Measurements from ENCODE around the gene ANGPTL2.

Gene ANGPTL2

DNA sequence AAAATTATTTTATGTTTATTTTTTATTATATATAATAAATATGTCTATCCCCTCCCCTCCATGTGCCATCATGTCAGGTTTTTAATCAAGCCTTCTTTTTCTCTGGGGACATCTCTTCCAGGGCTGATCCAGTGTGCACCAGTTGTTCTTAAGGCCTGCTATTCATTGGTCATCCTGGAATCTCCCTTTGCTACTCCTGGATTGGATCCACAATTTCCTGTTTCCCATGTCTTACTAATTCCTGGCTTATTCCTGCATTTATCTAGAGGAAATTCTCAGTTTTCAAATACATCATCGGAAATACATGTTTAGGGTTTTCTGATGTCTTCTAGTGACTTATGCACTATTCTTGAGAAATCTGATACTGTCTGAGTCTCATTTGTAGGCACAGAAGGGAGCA lies 56.8 kb downstream of the ANGPTL2 start:
- H3K4me3 ChIP-seq (ENCODE audit: low read depth, low read length), result no peak overlapping the region
- TF ChIP-seq, protein P1, sequence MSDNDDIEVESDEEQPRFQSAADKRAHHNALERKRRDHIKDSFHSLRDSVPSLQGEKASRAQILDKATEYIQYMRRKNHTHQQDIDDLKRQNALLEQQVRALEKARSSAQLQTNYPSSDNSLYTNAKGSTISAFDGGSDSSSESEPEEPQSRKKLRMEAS (IDR thresholded peaks at IDR 0.05; ENCODE audit: low read depth, low read length), result no peak
- TF ChIP-seq MYC (IDR thresholded peaks at IDR 0.05; ENCODE audit: low read depth, low read length), result no peak
- TF ChIP-seq POLR2A (IDR thresholded peaks at IDR 0.05; ENCODE audit: extremely low read depth, insufficient read length), result no peak
- TF ChIP-seq, protein P2, sequence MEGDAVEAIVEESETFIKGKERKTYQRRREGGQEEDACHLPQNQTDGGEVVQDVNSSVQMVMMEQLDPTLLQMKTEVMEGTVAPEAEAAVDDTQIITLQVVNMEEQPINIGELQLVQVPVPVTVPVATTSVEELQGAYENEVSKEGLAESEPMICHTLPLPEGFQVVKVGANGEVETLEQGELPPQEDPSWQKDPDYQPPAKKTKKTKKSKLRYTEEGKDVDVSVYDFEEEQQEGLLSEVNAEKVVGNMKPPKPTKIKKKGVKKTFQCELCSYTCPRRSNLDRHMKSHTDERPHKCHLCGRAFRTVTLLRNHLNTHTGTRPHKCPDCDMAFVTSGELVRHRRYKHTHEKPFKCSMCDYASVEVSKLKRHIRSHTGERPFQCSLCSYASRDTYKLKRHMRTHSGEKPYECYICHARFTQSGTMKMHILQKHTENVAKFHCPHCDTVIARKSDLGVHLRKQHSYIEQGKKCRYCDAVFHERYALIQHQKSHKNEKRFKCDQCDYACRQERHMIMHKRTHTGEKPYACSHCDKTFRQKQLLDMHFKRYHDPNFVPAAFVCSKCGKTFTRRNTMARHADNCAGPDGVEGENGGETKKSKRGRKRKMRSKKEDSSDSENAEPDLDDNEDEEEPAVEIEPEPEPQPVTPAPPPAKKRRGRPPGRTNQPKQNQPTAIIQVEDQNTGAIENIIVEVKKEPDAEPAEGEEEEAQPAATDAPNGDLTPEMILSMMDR (IDR thresholded peaks at IDR 0.05; ENCODE audit: low read depth, low read length), result no peak
- DNase-seq (ENCODE audit: low read depth), result no peak

GRCh38 chr9:127064335-127064734 lies 58.1 kb downstream of the ANGPTL2 start:
- DNase-seq (ENCODE audit: low read depth), result no peak
- TF ChIP-seq POLR2A (IDR thresholded peaks at IDR 0.05; ENCODE audit: extremely low read depth, insufficient read length) (no peak), MYC (IDR thresholded peaks at IDR 0.05; ENCODE audit: low read depth, low read length) (no peak)
- TF ChIP-seq, protein P2 (IDR thresholded peaks at IDR 0.05; ENCODE audit: low read depth, low read length), result no peak
- TF ChIP-seq, protein P1 (IDR thresholded peaks at IDR 0.05; ENCODE audit: low read depth, low read length), result no peak
- H3K4me3 ChIP-seq (ENCODE audit: low read depth, low read length), result no peak overlapping the region

DNA sequence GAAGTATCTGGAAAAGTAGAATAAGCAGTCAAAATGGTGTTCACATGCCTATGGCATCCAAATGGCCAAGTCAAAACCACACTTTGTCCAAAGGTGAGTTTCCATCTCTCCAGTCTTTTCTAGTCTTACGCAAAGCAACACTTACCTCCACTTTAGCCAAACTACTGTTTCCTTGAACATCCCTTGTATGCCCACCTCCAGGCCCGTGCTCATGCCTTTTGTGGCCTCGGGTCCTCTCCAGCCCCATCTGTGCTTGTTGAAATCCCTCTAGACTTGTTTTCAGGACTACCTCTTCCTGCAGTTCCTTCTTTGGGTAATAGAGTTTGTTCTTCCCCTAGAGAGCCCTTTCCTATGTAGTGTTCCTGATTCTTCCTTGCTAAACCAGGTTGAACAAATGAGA lies 61.0 kb downstream of the ANGPTL2 start:
- H3K4me3 ChIP-seq (ENCODE audit: low read depth, low read length), result no peak overlapping the region
- DNase-seq (ENCODE audit: low read depth), result no peak
- no peak for TF ChIP-seq POLR2A (IDR thresholded peaks at IDR 0.05; ENCODE audit: extremely low read depth, insufficient read length)

- no peak overlapping the region for H3K4me3 ChIP-seq (ENCODE audit: low read depth, low read length)
- TF ChIP-seq POLR2A (IDR thresholded peaks at IDR 0.05; ENCODE audit: extremely low read depth, insufficient read length), result no peak
- TF ChIP-seq MYC (IDR thresholded peaks at IDR 0.05; ENCODE audit: low read depth, low read length), result no peak
- TF ChIP-seq, protein P2 (IDR thresholded peaks at IDR 0.05; ENCODE audit: low read depth, low read length), result no peak
- TF ChIP-seq, protein P1 (IDR thresholded peaks at IDR 0.05; ENCODE audit: low read depth, low read length), result no peak
- DNase-seq (ENCODE audit: low read depth), result no peak
Measured at GRCh38 chr9:127059765-127060361, 62.6 kb downstream of the ANGPTL2 start.

DNA sequence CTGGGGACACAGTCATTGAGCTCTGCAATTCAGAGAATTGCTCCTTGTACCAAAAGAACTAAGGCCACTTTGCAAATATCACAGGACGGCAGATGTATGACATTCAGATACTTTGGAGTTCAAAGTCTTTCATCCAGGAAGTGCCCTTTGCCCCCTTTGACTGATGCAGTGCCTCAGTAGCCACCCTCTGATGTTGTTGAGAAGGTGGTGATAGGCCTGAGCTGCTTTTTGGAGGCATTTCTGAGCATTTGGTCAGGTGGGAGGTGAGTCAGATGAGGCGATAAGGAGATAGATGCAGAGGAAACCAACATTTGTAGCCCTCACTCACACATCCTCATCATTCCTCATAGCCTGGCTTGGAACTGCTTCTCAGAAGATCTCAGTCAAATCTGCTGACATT lies 63.4 kb downstream of the ANGPTL2 start:
- TF ChIP-seq POLR2A (IDR thresholded peaks at IDR 0.05; ENCODE audit: extremely low read depth, insufficient read length), result no peak
- TF ChIP-seq, protein P2 (IDR thresholded peaks at IDR 0.05; ENCODE audit: low read depth, low read length), result no peak
- no peak for TF ChIP-seq MYC (IDR thresholded peaks at IDR 0.05; ENCODE audit: low read depth, low read length)
- TF ChIP-seq, protein P1 (IDR thresholded peaks at IDR 0.05; ENCODE audit: low read depth, low read length), result no peak
- no peak for DNase-seq (ENCODE audit: low read depth)
- no peak overlapping the region for H3K4me3 ChIP-seq (ENCODE audit: low read depth, low read length)

GRCh38 chr9:127058645-127059021 lies 63.8 kb downstream of the ANGPTL2 start:
- no peak for DNase-seq (ENCODE audit: low read depth)
- TF ChIP-seq, protein P1 (IDR thresholded peaks at IDR 0.05; ENCODE audit: low read depth, low read length), result no peak
- TF ChIP-seq POLR2A (IDR thresholded peaks at IDR 0.05; ENCODE audit: extremely low read depth, insufficient read length), result no peak
- no peak for TF ChIP-seq MYC (IDR thresholded peaks at IDR 0.05; ENCODE audit: low read depth, low read length)
- TF ChIP-seq, protein P2 (IDR thresholded peaks at IDR 0.05; ENCODE audit: low read depth, low read length), result no peak
- no peak overlapping the region for H3K4me3 ChIP-seq (ENCODE audit: low read depth, low read length)

All from NB4 (cell line).